IMR-90 (cell line): Measurements from ENCODE around the gene SLC30A7. TPM values are rescaled to one million over a fixed set of nuclear protein-coding genes. Genes with fewer than 3 reads are reported as not detected.

Experiments used
- ATAC-seq: fragments of 200-7000 bp; cut with Tn5 transposase; 2 replicates; pipeline ENCODE4 v1.9.1; 2020; ENCODE audit warnings: low read depth, mild to moderate bottlenecking, moderate library complexity
- BruUV-seq: library from RNA; stranded (reverse); fragments of 400-500 nt; replicated peaks from 2 replicates; lab custom pipeline; 2021; lab: Mats Ljungman, UMichigan
- CTCF ChIA-PET: fragments of 300-600 bp; formaldehyde crosslinking; extraction: SDS; loops from one replicate; lab custom pipeline; 2021; ENCODE audit warnings: antibody characterized with exemption; lab: Yijun Ruan, JAX
- POLR2A ChIA-PET: fragments of 300-600 bp; sonication (Branson Sonifier 250); formaldehyde crosslinking; loops from one replicate; lab custom pipeline; 2022; ENCODE audit warnings: antibody characterized with exemption; ENCODE audit not compliant: unreplicated experiment; lab: Charles Lee
- DNase-seq: peaks from one replicate; pipeline ENCODE4 v3.0.0; 2013
- H2AFZ ChIP-seq: replicated peaks from 2 replicates; pipeline ENCODE3; 2013; ENCODE audit warnings: low read length, mild to moderate bottlenecking; ENCODE audit not compliant: poor library complexity
- H2AK5ac ChIP-seq: 2 replicates; pipeline ENCODE4 v1.6.1; 2013; ENCODE audit warnings: low read depth, low read length, inconsistent platforms
- H2AK9ac ChIP-seq: replicated peaks from 2 replicates; pipeline ENCODE3; 2013; ENCODE audit warnings: mild to moderate bottlenecking, low read depth, low read length, moderate library complexity; ENCODE audit not compliant: poor library complexity
- H2BK120ac ChIP-seq: 2 replicates; pipeline ENCODE4 v1.6.1; 2013; ENCODE audit warnings: low read depth, low read length, inconsistent platforms
- H2BK15ac ChIP-seq: 3 replicates; pipeline ENCODE4 v1.6.1; 2013; ENCODE audit warnings: low read depth, low read length, inconsistent platforms
- H2BK20ac ChIP-seq: 2 replicates; pipeline ENCODE4 v1.6.1; 2013; ENCODE audit warnings: low read depth, mild to moderate bottlenecking, inconsistent platforms, low read length, moderate library complexity
- H2BK5ac ChIP-seq: 2 replicates; pipeline ENCODE4 v1.6.1; 2013; ENCODE audit warnings: mild to moderate bottlenecking, low read depth, low read length, inconsistent platforms; ENCODE audit not compliant: poor library complexity, severe bottlenecking
- H3K14ac ChIP-seq: replicated peaks from 2 replicates; pipeline ENCODE4 v1.6.1; 2013; ENCODE audit warnings: low read depth, low read length, inconsistent platforms
- H3K18ac ChIP-seq: 2 replicates; pipeline ENCODE4 v1.6.1; 2013; ENCODE audit warnings: low read depth, low read length, control low read depth
- H3K23ac ChIP-seq: 2 replicates; pipeline ENCODE4 v1.6.1; 2013; ENCODE audit warnings: low read depth, low read length, inconsistent platforms
- H3K27ac ChIP-seq: 2 replicates; pipeline ENCODE4 v1.5.1; 2013; ENCODE audit warnings: mild to moderate bottlenecking, control low read depth, low read length; ENCODE audit not compliant: insufficient read depth
- H3K27me3 ChIP-seq: 2 replicates; pipeline ENCODE4 v1.6.1; 2013; ENCODE audit warnings: low read length; ENCODE audit not compliant: control insufficient read depth, insufficient read depth
- H3K36me3 ChIP-seq: 2 replicates; pipeline ENCODE4 v1.6.1; 2013; ENCODE audit warnings: low read length, mixed read lengths; ENCODE audit not compliant: control insufficient read depth, insufficient read depth
- H3K4ac ChIP-seq: 2 replicates; pipeline ENCODE4 v1.6.1; 2013; ENCODE audit warnings: low read depth, low read length, inconsistent platforms
- H3K4me1 ChIP-seq: 2 replicates; pipeline ENCODE4 v1.6.1; 2013; ENCODE audit warnings: low read length, mixed read lengths; ENCODE audit not compliant: control insufficient read depth, insufficient read depth
- H3K4me2 ChIP-seq: 2 replicates; pipeline ENCODE4 v1.6.1; 2013; ENCODE audit warnings: low read depth, mild to moderate bottlenecking, control low read depth, low read length, moderate library complexity
- H3K4me3 ChIP-seq: 2 replicates; pipeline ENCODE4 v1.5.1; 2013; ENCODE audit warnings: low read depth, mild to moderate bottlenecking, control low read depth, low read length, moderate library complexity; ENCODE audit not compliant: insufficient read depth
- H3K56ac ChIP-seq: 2 replicates; pipeline ENCODE4 v1.6.1; 2013; ENCODE audit warnings: low read length, inconsistent platforms; ENCODE audit not compliant: insufficient read depth; ENCODE audit errors: extremely low read depth
- H3K79me1 ChIP-seq, 2 experiments: 2 replicates each; pipeline ENCODE4 v1.6.1; 2013; ENCODE audit warnings: low read length in 2 of 2, inconsistent platforms in 1 of 2, low read depth in 1 of 2
- H3K9ac ChIP-seq: 2 replicates; pipeline ENCODE4 v1.6.1; 2013; ENCODE audit warnings: low read depth, low read length, control low read depth
- H3K9me1 ChIP-seq: 2 replicates; pipeline ENCODE4 v1.6.1; 2013; ENCODE audit warnings: low read length, inconsistent platforms; ENCODE audit not compliant: insufficient read depth
- H3K9me3 ChIP-seq: 2 replicates; pipeline ENCODE4 v1.6.1; 2013; ENCODE audit warnings: low read length; ENCODE audit not compliant: control insufficient read depth, insufficient read depth
- H4K20me1 ChIP-seq: 2 replicates; pipeline ENCODE4 v1.6.1; 2013; ENCODE audit warnings: low read length, inconsistent platforms; ENCODE audit not compliant: insufficient read depth
- H4K5ac ChIP-seq: 2 replicates; pipeline ENCODE4 v1.6.1; 2013; ENCODE audit warnings: mild to moderate bottlenecking, low read depth, low read length, control low read depth
- H4K8ac ChIP-seq, 2 experiments: 2 replicates each; pipeline ENCODE4 v1.6.1; 2013; ENCODE audit warnings: low read depth in 2 of 2, low read length in 2 of 2, control low read depth in 1 of 2, inconsistent platforms in 1 of 2
- H4K91ac ChIP-seq: 2 replicates; pipeline ENCODE4 v1.6.1; 2013; ENCODE audit warnings: low read depth, low read length, inconsistent platforms; ENCODE audit not compliant: insufficient read depth
- CEBPB ChIP-seq: IDR thresholded peaks from 2 replicates; pipeline ENCODE4 v1.6.1; 2012; ENCODE audit warnings: low read depth, low read length, improper control_type of control experiment
- CHD1 ChIP-seq: IDR thresholded peaks from 2 replicates; pipeline ENCODE4 v1.6.1; 2012; ENCODE audit warnings: low read depth, low read length, improper control_type of control experiment
- ELK1 ChIP-seq: fragments of 150-350 bp; IDR thresholded peaks from 2 replicates; pipeline ENCODE4 v1.6.1; 2016; ENCODE audit warnings: low read depth, mild to moderate bottlenecking, low read length, moderate library complexity, borderline replicate concordance
- FOS ChIP-seq: fragments of 150-350 bp; IDR thresholded peaks from 2 replicates; pipeline ENCODE4 v1.6.1; 2016; ENCODE audit warnings: low read depth, low read length
- MAFK ChIP-seq: IDR thresholded peaks from 2 replicates; pipeline ENCODE4 v1.6.1; 2012; ENCODE audit warnings: low read depth, low read length, improper control_type of control experiment
- MAZ ChIP-seq: IDR thresholded peaks from 2 replicates; pipeline ENCODE4 v1.6.1; 2012; ENCODE audit warnings: low read depth, mild to moderate bottlenecking, low read length, improper control_type of control experiment, moderate library complexity, borderline replicate concordance
- MXI1 ChIP-seq: IDR thresholded peaks from 2 replicates; pipeline ENCODE4 v1.6.1; 2012; ENCODE audit warnings: low read depth, mild to moderate bottlenecking, low read length, moderate library complexity, borderline replicate concordance
- dilution Hi-C: fragments of 300-500 bp; cut with HindIII; formaldehyde crosslinking; loops from one replicate; pipeline ENCODE4 v1.14.3; 2018; ENCODE audit warnings: low sequenced_read_pairs; ENCODE audit not compliant: unreplicated experiment
- in situ Hi-C: fragments of 300-500 bp; cut with MboI; formaldehyde crosslinking; loops from 3 replicates; pipeline ENCODE4 v1.14.3; 2019; ENCODE audit warnings: low sequenced_read_pairs, inconsistent platforms, mixed read lengths
- intact Hi-C: fragments of 100-400 bp; cut with micrococcal nuclease; formaldehyde crosslinking; loops from 2 replicates; pipeline ENCODE4 v1.10.0; 2022
- polyA plus RNA-seq, 3 experiments: library from polyadenylated mRNA; depleted of rRNA; stranded (reverse); fragments of >200 nt; gene quantifications; 2 replicates each; pipeline ENCODE4 v1.2.3, GENCODE V29; 2012; ENCODE audit warnings: low replicate concordance in 1 of 3
- total RNA-seq: library from RNA; depleted of rRNA; stranded (reverse); fragments of >200 nt; gene quantifications from 2 replicates; pipeline ENCODE4 v1.2.3, GENCODE V29; 2012

The SLC30A7 gene
- total and polyA plus RNA-seq, 2 of the 4 experiments (the other 2 are of a cell fraction) = 8.4 to 60.2 TPM

GRCh38 chr1:100950337-100950736, 54.4 kb downstream of the SLC30A7 start:
- H3K9ac ChIP-seq = no peak overlapping the region
- no peak overlapping the region for H2AFZ ChIP-seq
- H3K18ac ChIP-seq = no peak overlapping the region
- no peak overlapping the region for H3K23ac ChIP-seq
- peaks cover 9% of the 10 kb centered on the region for H3K9me1 ChIP-seq
- BruUV-seq = no TSS peak
- in situ Hi-C loops (no loop called here), dilution Hi-C loops (no loop called here), intact Hi-C loops (no loop called here)
- no peak overlapping the region for H2BK120ac ChIP-seq
- no peak overlapping the region for H3K4ac ChIP-seq
- peaks cover 8% of the 10 kb centered on the region for H3K4me1 ChIP-seq
- no peaks in the 10 kb centered on the region for H3K36me3 ChIP-seq
- ChIA-PET CTCF (interaction anchor here (1.1 kb wide), 1 partner anchor 11 kb away, joined by 5 read pairs; no protein-coding TSS in a partner anchor), POLR2A (no interaction called here)
- no peak overlapping the region for H2BK15ac ChIP-seq
- H2BK20ac ChIP-seq = no peak overlapping the region
- no peaks in the 10 kb centered on the region for H3K27me3 ChIP-seq
- no peak overlapping the region for H2AK9ac ChIP-seq
- no peaks in the 10 kb centered on the region for H3K9me3 ChIP-seq
- H4K5ac ChIP-seq = no peak overlapping the region
- ATAC-seq (peak; percentile 7; the same call in 1 of the 2 replicates), DNase-seq (no peak)
- H4K20me1 ChIP-seq = no peaks in the 10 kb centered on the region
- peak overlapping the region; percentile 65; the same call in 1 of the 2 replicates for H3K27ac ChIP-seq
- no peak for TF ChIP-seq MAFK
- TF ChIP-seq MXI1 = no peak
- no peak for TF ChIP-seq ELK1
- TF ChIP-seq CEBPB = no peak
- no peak for TF ChIP-seq MAZ
- TF ChIP-seq FOS = no peak
- TF ChIP-seq CHD1 = no peak
- no peak overlapping the region for H4K91ac ChIP-seq
- no peak overlapping the region for H4K8ac ChIP-seq
- no peak overlapping the region for H3K4me3 ChIP-seq
- no peak overlapping the region for H3K56ac ChIP-seq
- peaks cover 15 to 36% of the 10 kb centered on the region in 2 experiments for H3K79me1 ChIP-seq
- H3K4me2 ChIP-seq = peak overlapping the region; percentile 3; the same call in 1 of the 2 replicates
- no peak overlapping the region for H2AK5ac ChIP-seq
- H2BK5ac ChIP-seq = no peak overlapping the region
- no peak overlapping the region for H3K14ac ChIP-seq
